WTC11 (cell line): ENCODE results near the gene OGFR. TPM values are rescaled to one million over a fixed set of nuclear protein-coding genes. Genes with fewer than 3 reads are reported as not detected.
"Not testable (repeated sequence)": the region's sequence is repeated elsewhere in the genome, so short reads cannot be mapped to it uniquely, and the experiment has no call there.

Experiments
- ATAC-seq: fragments of 200-7000 bp; cut with Tn5 transposase; 2 replicates; pipeline ENCODE4 v1.10.0; 2021; ENCODE audit warnings: mild to moderate bottlenecking, moderate library complexity
- CTCF ChIA-PET: fragments of 300-600 bp; sonication (Branson Sonifier 250); formaldehyde crosslinking; loops from one replicate; lab custom pipeline; 2021; ENCODE audit warnings: antibody characterized with exemption; lab: Charles Lee
- POLR2A ChIA-PET: fragments of 350-600 bp; sonication (Branson Sonifier 250); formaldehyde crosslinking; loops from one replicate; lab custom pipeline; 2021; ENCODE audit warnings: antibody characterized with exemption; lab: Charles Lee
- DNase-seq: peaks from one replicate; pipeline ENCODE4 v3.0.0; 2021; ENCODE audit warnings: low spot score
- H3K27ac Mint-ChIP-seq: 2 replicates; pipeline ENCODE4 v1.8.0; 2021; ENCODE audit warnings: mixed read lengths
- H3K27me3 Mint-ChIP-seq: 2 replicates; pipeline ENCODE4 v1.8.0; 2021; ENCODE audit warnings: low read depth, mild to moderate bottlenecking, moderate library complexity, mixed read lengths
- H3K36me3 Mint-ChIP-seq: 2 replicates; pipeline ENCODE4 v1.8.0; 2021; ENCODE audit warnings: mixed read lengths
- H3K4me1 Mint-ChIP-seq: 2 replicates; pipeline ENCODE4 v1.8.0; 2022; ENCODE audit warnings: mixed read lengths
- H3K4me3 Mint-ChIP-seq: 2 replicates; pipeline ENCODE4 v1.8.0; 2021; ENCODE audit warnings: mild to moderate bottlenecking, moderate library complexity, mixed read lengths
- H3K9me3 Mint-ChIP-seq: 2 replicates; pipeline ENCODE4 v1.8.0; 2021; ENCODE audit warnings: mixed read lengths
- CBFB ChIP-seq: sonication (generic); formaldehyde crosslinking; IDR thresholded peaks from 2 replicates; pipeline ENCODE4 v1.8.1; 2022; ENCODE audit warnings: mild to moderate bottlenecking, low read depth, missing genetic modification reagents
- CREB1 ChIP-seq: sonication (generic); formaldehyde crosslinking; IDR thresholded peaks from 2 replicates; pipeline ENCODE4 v1.8.0; 2023; ENCODE audit warnings: mild to moderate bottlenecking, missing genetic modification reagents
- CREM ChIP-seq: sonication (generic); formaldehyde crosslinking; IDR thresholded peaks from 2 replicates; pipeline ENCODE4 v1.8.1; 2022; ENCODE audit warnings: mild to moderate bottlenecking, missing genetic modification reagents, moderate library complexity
- FOXP1 ChIP-seq: sonication (generic); formaldehyde crosslinking; IDR thresholded peaks from 2 replicates; pipeline ENCODE4 v1.8.0; 2022; ENCODE audit warnings: missing genetic modification reagents, mild to moderate bottlenecking, moderate library complexity, borderline replicate concordance
- GRHL2 ChIP-seq: fragments of 250-450 bp; sonication (Bioruptor Pico); IDR thresholded peaks from 2 replicates; pipeline ENCODE4 v1.8.0; 2022; ENCODE audit warnings: mild to moderate bottlenecking, moderate library complexity; ENCODE audit not compliant: insufficient replicate concordance, severe bottlenecking
- PRRX2 ChIP-seq: fragments of 250-450 bp; sonication (Bioruptor Pico); IDR thresholded peaks from 2 replicates; pipeline ENCODE4 v1.8.0; 2021; ENCODE audit warnings: mild to moderate bottlenecking
- RELA ChIP-seq: sonication (generic); formaldehyde crosslinking; IDR thresholded peaks from 2 replicates; pipeline ENCODE4 v1.8.1; 2022; ENCODE audit warnings: missing genetic modification reagents, mild to moderate bottlenecking, borderline replicate concordance
- TEAD4 ChIP-seq: sonication (generic); formaldehyde crosslinking; IDR thresholded peaks from 2 replicates; pipeline ENCODE4 v1.8.0; 2022; ENCODE audit warnings: mild to moderate bottlenecking, missing genetic modification reagents
- TP53 ChIP-seq: sonication (generic); formaldehyde crosslinking; IDR thresholded peaks from 2 replicates; pipeline ENCODE4 v1.8.1; 2023; ENCODE audit warnings: mild to moderate bottlenecking, missing genetic modification reagents
- ZNF138 ChIP-seq: sonication (generic); formaldehyde crosslinking; conservative IDR thresholded peaks from 2 replicates; pipeline ENCODE4 v1.8.1; 2022; ENCODE audit warnings: mild to moderate bottlenecking, moderate library complexity, missing genetic modification reagents
- ZNF423 ChIP-seq: fragments of 250-450 bp; sonication (Bioruptor Pico); IDR thresholded peaks from 2 replicates; pipeline ENCODE4 v2.1.2; 2022; ENCODE audit warnings: mild to moderate bottlenecking, moderate library complexity
- ZNF512 ChIP-seq: sonication (generic); formaldehyde crosslinking; IDR thresholded peaks from 2 replicates; pipeline ENCODE4 v1.8.1; 2022; ENCODE audit warnings: missing genetic modification reagents, borderline replicate concordance
- total RNA-seq: library from RNA; stranded (reverse); gene quantifications from 3 replicates; pipeline ENCODE4 v1.2.3, GENCODE V29; 2021
- TF ChIP-seq, protein P1 (sequence below): fragments of 250-450 bp; sonication (Bioruptor Pico); IDR thresholded peaks from 2 replicates; pipeline ENCODE4 v1.9.0; 2021; ENCODE audit warnings: mild to moderate bottlenecking
- TF ChIP-seq, protein P2 (sequence below): sonication (generic); formaldehyde crosslinking; IDR thresholded peaks from 2 replicates; pipeline ENCODE4 v1.8.1; 2023; ENCODE audit warnings: mild to moderate bottlenecking, missing genetic modification reagents
- TF ChIP-seq, protein P3 (sequence below): fragments of 250-450 bp; sonication (Bioruptor Pico); IDR thresholded peaks from 2 replicates; pipeline ENCODE4 v2.1.2; 2022; ENCODE audit warnings: mild to moderate bottlenecking, moderate library complexity
- TF ChIP-seq, protein P4 (sequence below): sonication (generic); formaldehyde crosslinking; IDR thresholded peaks from 2 replicates; pipeline ENCODE4 v1.8.1; 2022; ENCODE audit warnings: low read depth, missing genetic modification reagents, borderline replicate concordance

OGFR gene
- total RNA-seq, 1 experiment from 2014 or later: 43.3 TPM

- H3K4me1 Mint-ChIP-seq, H3K27me3 Mint-ChIP-seq, H3K9me3 Mint-ChIP-seq, POLR2A ChIA-PET, H3K27ac Mint-ChIP-seq, H3K4me3 Mint-ChIP-seq, DNase-seq, ATAC-seq: not testable (repeated sequence)
- peaks cover 45% of the 10 kb centered on the region for H3K36me3 Mint-ChIP-seq
- CTCF ChIA-PET: interaction anchor here (0.8 to 1.1 kb wide), 4 partner anchors 26 to 140 kb away, joined by 3 to 4 read pairs (median 4); partner anchors contain the start of gene NTSR1
Observed at GRCh38 chr20:62848917-62849316, 44.3 kb downstream of the OGFR start.

- Mint-ChIP-seq H3K27ac (no peak overlapping the region), H3K36me3 (peaks cover 46% of the 10 kb centered on the region), H3K4me3 (no peak overlapping the region), H3K27me3 (no peaks in the 10 kb centered on the region), H3K4me1 (no peaks in the 10 kb centered on the region), H3K9me3 (no peaks in the 10 kb centered on the region)
- DNase-seq (no peak), ATAC-seq (no peak)
- ChIA-PET CTCF (interaction anchor here (0.8 to 1.1 kb wide), 3 partner anchors 25 to 51 kb away, joined by 3 to 4 read pairs (median 4); no protein-coding TSS in a partner anchor), POLR2A (no interaction called here)
- TF ChIP-seq, protein P1, sequence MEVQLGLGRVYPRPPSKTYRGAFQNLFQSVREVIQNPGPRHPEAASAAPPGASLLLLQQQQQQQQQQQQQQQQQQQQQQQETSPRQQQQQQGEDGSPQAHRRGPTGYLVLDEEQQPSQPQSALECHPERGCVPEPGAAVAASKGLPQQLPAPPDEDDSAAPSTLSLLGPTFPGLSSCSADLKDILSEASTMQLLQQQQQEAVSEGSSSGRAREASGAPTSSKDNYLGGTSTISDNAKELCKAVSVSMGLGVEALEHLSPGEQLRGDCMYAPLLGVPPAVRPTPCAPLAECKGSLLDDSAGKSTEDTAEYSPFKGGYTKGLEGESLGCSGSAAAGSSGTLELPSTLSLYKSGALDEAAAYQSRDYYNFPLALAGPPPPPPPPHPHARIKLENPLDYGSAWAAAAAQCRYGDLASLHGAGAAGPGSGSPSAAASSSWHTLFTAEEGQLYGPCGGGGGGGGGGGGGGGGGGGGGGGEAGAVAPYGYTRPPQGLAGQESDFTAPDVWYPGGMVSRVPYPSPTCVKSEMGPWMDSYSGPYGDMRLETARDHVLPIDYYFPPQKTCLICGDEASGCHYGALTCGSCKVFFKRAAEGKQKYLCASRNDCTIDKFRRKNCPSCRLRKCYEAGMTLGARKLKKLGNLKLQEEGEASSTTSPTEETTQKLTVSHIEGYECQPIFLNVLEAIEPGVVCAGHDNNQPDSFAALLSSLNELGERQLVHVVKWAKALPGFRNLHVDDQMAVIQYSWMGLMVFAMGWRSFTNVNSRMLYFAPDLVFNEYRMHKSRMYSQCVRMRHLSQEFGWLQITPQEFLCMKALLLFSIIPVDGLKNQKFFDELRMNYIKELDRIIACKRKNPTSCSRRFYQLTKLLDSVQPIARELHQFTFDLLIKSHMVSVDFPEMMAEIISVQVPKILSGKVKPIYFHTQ (CRISPR knock-in tag): no peak
- TF ChIP-seq CREB1 (CRISPR knock-in tag) (no peak), PRRX2 (CRISPR knock-in tag) (no peak), CBFB (no peak), TP53 (CRISPR knock-in tag) (no peak), TEAD4 (CRISPR knock-in tag) (no peak), CREM (CRISPR knock-in tag) (no peak), ZNF512 (CRISPR knock-in tag) (no peak), GRHL2 (no peak), ZNF138 (CRISPR knock-in tag) (no peak), RELA (CRISPR knock-in tag) (no peak), ZNF423 (CRISPR knock-in tag) (no peak), FOXP1 (CRISPR knock-in tag) (no peak)
- TF ChIP-seq, protein P2, sequence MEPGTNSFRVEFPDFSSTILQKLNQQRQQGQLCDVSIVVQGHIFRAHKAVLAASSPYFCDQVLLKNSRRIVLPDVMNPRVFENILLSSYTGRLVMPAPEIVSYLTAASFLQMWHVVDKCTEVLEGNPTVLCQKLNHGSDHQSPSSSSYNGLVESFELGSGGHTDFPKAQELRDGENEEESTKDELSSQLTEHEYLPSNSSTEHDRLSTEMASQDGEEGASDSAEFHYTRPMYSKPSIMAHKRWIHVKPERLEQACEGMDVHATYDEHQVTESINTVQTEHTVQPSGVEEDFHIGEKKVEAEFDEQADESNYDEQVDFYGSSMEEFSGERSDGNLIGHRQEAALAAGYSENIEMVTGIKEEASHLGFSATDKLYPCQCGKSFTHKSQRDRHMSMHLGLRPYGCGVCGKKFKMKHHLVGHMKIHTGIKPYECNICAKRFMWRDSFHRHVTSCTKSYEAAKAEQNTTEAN: no peak
- TF ChIP-seq, protein P3, sequence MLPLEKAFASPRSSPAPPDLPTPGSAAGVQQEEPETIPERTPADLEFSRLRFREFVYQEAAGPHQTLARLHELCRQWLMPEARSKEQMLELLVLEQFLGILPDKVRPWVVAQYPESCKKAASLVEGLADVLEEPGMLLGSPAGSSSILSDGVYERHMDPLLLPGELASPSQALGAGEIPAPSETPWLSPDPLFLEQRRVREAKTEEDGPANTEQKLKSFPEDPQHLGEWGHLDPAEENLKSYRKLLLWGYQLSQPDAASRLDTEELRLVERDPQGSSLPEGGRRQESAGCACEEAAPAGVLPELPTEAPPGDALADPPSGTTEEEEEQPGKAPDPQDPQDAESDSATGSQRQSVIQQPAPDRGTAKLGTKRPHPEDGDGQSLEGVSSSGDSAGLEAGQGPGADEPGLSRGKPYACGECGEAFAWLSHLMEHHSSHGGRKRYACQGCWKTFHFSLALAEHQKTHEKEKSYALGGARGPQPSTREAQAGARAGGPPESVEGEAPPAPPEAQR: no peak
- TF ChIP-seq, protein P4, sequence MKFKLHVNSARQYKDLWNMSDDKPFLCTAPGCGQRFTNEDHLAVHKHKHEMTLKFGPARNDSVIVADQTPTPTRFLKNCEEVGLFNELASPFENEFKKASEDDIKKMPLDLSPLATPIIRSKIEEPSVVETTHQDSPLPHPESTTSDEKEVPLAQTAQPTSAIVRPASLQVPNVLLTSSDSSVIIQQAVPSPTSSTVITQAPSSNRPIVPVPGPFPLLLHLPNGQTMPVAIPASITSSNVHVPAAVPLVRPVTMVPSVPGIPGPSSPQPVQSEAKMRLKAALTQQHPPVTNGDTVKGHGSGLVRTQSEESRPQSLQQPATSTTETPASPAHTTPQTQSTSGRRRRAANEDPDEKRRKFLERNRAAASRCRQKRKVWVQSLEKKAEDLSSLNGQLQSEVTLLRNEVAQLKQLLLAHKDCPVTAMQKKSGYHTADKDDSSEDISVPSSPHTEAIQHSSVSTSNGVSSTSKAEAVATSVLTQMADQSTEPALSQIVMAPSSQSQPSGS (CRISPR knock-in tag): no peak
Observed at GRCh38 chr20:62849431-62849830, 44.8 kb downstream of the OGFR start.
